Kidney (tissue), 14 donors: Measurements from ENCODE around the gene CNNM4. TPM values are rescaled to one million over a fixed set of nuclear protein-coding genes. Genes with fewer than 3 reads are reported as not detected.
A peak's percentile ranks its signal among the peaks of the same experiment; 100 is the strongest.

Experiments
- DNase-seq, 5 donors: peaks; one replicate each; pipeline ENCODE4 v3.0.0-alpha.2; 2013 to 2020
- FAIRE-seq: peaks from 2 replicates; lab custom pipeline; 2012; peaks lifted over from hg19 to GRCh38; lab: Jason Lieb, UNC
- H3K27ac ChIP-seq, 2 donors: one replicate each; pipeline ENCODE4 v1.7.0; 2013; ENCODE audit warnings: low read depth in 2 of 2, low read length in 2 of 2, inconsistent platforms in 1 of 2
- H3K27me3 ChIP-seq: one replicate; pipeline ENCODE4 v1.7.1; 2013; ENCODE audit warnings: low read length, inconsistent platforms; ENCODE audit not compliant: control insufficient read depth, insufficient read depth
- H3K36me3 ChIP-seq, 3 donors: one replicate each; pipeline versions ENCODE4 v1.7.0 to v1.7.1; 2013; ENCODE audit warnings: low read length in 3 of 3, control low read depth in 1 of 3, inconsistent platforms in 1 of 3; ENCODE audit not compliant: insufficient read depth in 3 of 3, control insufficient read depth in 2 of 3
- H3K4me1 ChIP-seq, 3 donors: one replicate each; pipeline versions ENCODE4 v1.7.0 to v1.7.1; 2013; ENCODE audit warnings: low read length in 3 of 3, inconsistent platforms in 1 of 3, low read depth in 1 of 3; ENCODE audit not compliant: control insufficient read depth in 2 of 3, insufficient read depth in 2 of 3
- H3K4me3 ChIP-seq, 3 donors: one replicate each; pipeline versions ENCODE4 v1.7.0 to v1.8.1; 2013; ENCODE audit warnings: low read length in 3 of 3, control low read depth in 1 of 3, inconsistent platforms in 1 of 3
- H3K9ac ChIP-seq, 3 donors: one replicate each; pipeline versions ENCODE4 v1.7.0 to v1.7.1; 2013; ENCODE audit warnings: low read length in 3 of 3, control low read depth in 1 of 3, inconsistent platforms in 1 of 3
- H3K9me3 ChIP-seq, 3 donors: one replicate each; pipeline versions ENCODE4 v1.7.0 to v1.7.1; 2013; ENCODE audit warnings: low read length in 3 of 3, control low read depth in 1 of 3, inconsistent platforms in 1 of 3; ENCODE audit not compliant: control insufficient read depth in 2 of 3, insufficient read depth in 1 of 3
- CTCF ChIP-seq: IDR thresholded peaks from 3 replicates; pipeline ENCODE4 v1.5.1; 2012; ENCODE audit warnings: mild to moderate bottlenecking, moderate library complexity, borderline replicate concordance; ENCODE audit not compliant: insufficient read depth; ENCODE audit errors: extremely low read depth
- intact Hi-C: fragments of 100-400 bp; cut with DNase I; formaldehyde crosslinking; loops from one replicate; pipeline ENCODE4 v1.11.1; 2022
- polyA plus RNA-seq: library from polyadenylated mRNA; stranded (reverse); fragments of 350-450 nt; fragmentation: Illumina TruSeq; extraction: RNeasy Lipid Tissue Mini Kit (QIAGEN cat#74804); gene quantifications from one replicate; pipeline ENCODE4 v1.2.3, GENCODE V29; 2014; ENCODE audit warnings: low read depth, low replicate concordance; ENCODE audit not compliant: insufficient read depth
- total RNA-seq: library from RNA; stranded (reverse); fragmentation: NEBNext Ultra II Directional; extraction: Animal tissue kit (Norgen Biotek cat#: 25700); gene quantifications from one replicate; pipeline ENCODE4 v1.2.1, GENCODE V29; 2021
- donor health status: control.
- donor health status: control.
- donor health status: control.
- donor health status: control.
- donor health status: control.
- donor health status: DM: yes; HTN: yes; CAD: no.
- donor health status: Normal renal cell carcinoma (clear cell type).

Gene CNNM4
- total and polyA plus RNA-seq, 2 donors from 2014 or later = 3.7 to 14.5 TPM

GRCh38 chr2:96838345-96839292 is 77.9 kb downstream of the CNNM4 start:
- TF ChIP-seq CTCF = no peak
- no peak overlapping the region for H3K27ac ChIP-seq
- H3K4me3 ChIP-seq = no peak overlapping the region
- no peaks in the 10 kb centered on the region for H3K27me3 ChIP-seq
- DNase-seq = peak in 2 of 5 donors; percentile 55 to 69
- intact Hi-C loops = no loop called here
- FAIRE-seq = no peak
- H3K9ac ChIP-seq = no peak overlapping the region
- no peaks in the 10 kb centered on the region for H3K9me3 ChIP-seq
- peaks cover 0 to 6% (median under 1%) of the 10 kb centered on the region in 3 donors for H3K4me1 ChIP-seq
- peaks cover 2 to 9% (median 2%) of the 10 kb centered on the region in 3 donors for H3K36me3 ChIP-seq

- H3K36me3 ChIP-seq = peaks cover 2 to 7% (median 2%) of the 10 kb centered on the region in 3 donors
- no peak for FAIRE-seq
- H3K27ac ChIP-seq = no peak overlapping the region
- peaks cover 0 to 6% (median 0%) of the 10 kb centered on the region in 3 donors for H3K4me1 ChIP-seq
- DNase-seq = peak; percentile 81 to 88 (median 85)
- no peak for TF ChIP-seq CTCF
- no peaks in the 10 kb centered on the region for H3K27me3 ChIP-seq
- intact Hi-C loops = no loop called here
- H3K9ac ChIP-seq = no peak overlapping the region
- no peak overlapping the region for H3K4me3 ChIP-seq
- H3K9me3 ChIP-seq = no peaks in the 10 kb centered on the region
Measured at GRCh38 chr2:96839293-96839874, 78.7 kb downstream of the CNNM4 start.

GRCh38 chr2:96839875-96840850 is 79.5 kb downstream of the CNNM4 start:
- Histone ChIP-seq H3K36me3 (peaks cover 0 to 5% (median 0%) of the 10 kb centered on the region in 3 donors), H3K4me3 (no peak overlapping the region), H3K9ac (no peak overlapping the region), H3K27ac (no peak overlapping the region), H3K27me3 (no peaks in the 10 kb centered on the region), H3K4me1 (peaks cover 0 to 6% (median 0%) of the 10 kb centered on the region in 3 donors), H3K9me3 (no peaks in the 10 kb centered on the region)
- FAIRE-seq (no peak), DNase-seq (peak in 1 of 5 donors; percentile 67)
- intact Hi-C loops = no loop called here
- TF ChIP-seq CTCF = no peak
